Epidermal melanocyte (primary cell): ENCODE data around the gene C2CD3.
"Not testable (repeated sequence)": the region's sequence is repeated elsewhere in the genome, so short reads cannot be mapped to it uniquely, and the experiment has no call there.

Source experiments
- DNase-seq: peaks from one replicate; pipeline ENCODE4 v3.0.0; 2011; ENCODE audit warnings: low spot score; ENCODE audit not compliant: insufficient read length

C2CD3 gene

DNA sequence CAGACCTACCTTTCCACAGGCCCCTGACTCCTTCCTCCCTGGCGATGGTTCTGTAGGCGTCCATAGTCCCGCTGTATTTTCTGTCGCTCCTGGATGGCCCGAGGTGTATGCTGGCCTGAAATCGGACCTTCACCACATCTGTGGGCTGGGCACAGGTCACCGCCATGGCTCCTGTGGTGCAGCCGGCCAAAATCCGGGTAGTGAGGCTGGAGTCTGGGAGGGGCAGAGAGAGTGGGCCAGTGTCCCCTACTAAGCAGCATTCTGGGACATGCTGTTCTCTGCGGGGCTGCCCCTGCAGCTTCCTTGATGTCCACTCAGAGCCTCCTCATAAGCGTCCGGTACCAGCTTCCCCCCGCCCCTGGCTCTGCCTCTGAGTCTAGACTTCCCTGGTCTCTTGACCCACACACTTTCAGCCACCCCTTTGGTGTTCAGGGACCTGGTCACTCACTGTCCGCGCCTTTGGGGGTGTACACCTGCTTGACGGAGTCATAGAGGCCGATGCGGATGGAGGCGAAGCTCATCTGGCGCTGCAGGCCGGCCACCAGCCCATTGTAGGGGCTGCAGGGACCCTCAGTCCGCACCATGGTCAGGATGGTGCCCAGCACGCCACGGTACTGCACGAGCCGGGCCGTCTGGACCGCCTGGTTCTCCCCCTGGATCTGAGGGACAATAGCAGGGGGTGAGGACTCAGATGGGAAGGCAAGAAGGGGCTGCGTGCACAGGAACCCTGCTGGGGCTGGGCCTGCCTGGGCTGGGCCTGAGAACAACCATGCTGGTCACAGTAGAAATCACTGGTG lies 164.9 kb downstream of the C2CD3 start:
- no peak for DNase-seq

DNA sequence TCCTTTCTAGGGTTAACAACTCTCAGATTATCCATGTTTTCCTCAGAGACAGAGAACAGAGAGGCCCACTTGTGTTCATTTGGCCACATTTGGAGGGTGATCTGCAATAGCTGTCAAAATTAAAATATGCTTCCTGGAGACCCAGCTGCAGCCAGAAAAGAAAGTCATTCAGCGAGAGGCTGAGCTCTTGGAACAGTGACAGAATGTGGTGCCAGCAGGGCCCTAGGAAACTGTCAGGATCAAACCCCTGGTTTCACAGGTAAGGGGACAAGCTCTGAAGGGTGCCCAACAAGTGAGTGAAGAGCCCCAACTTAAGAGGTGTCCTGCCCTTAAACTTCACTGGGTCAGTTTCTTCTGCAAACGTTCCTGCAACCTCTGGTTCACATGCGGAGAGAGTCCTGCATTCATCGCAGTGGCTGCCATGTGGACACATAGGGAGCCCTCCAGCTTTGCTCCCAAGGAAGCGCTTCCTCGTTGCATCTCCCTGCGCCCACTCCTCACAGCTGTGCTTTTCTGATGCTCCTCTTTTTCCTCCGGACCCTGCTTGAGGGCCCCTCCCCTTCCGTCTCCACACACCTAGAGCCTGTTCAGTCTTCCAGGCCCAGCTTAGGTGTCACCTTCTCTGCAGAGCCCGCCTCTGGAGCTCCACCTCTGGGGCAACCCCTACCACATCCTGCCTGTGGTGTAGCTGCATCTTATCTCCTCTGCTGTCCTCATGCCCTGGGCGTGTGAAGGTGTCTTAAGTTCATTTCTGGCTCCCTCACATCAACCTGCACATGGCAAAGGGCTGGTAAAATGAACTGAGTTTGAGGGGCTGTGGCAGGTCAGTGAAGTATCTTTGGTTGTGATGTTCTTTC lies 165.8 kb downstream of the C2CD3 start:
- DNase-seq = no peak

DNA sequence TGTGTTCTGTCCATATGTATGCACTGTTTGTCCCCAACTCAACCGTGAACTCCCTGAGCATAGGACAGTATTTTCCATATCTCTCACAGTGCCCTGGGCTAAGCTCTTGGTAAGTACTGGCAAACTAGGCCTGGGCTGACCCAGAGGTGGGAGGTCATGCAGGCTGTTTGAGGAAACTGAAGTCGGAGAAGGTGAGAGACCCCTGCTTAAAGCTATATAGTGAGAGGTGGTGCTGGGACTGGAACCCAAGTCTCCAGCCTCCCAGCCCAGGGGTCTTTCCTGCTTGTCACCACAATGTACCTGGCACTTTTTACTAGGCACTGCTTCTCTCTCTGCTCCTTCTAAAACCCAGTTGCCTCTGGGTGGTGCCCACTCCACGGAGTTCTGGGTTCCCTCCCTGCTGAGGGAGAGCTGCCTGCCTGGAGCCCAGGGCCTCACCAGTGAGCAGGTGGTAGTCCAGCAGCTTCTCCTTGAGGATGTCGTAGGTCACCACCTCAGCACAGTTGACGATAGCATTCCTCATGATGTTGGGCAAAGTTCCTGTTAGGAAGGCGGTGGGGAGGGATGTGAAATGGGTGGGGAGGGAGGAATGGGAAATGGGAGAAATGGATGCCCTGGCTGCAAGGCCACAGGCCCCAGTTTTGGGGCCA lies 166.6 kb downstream of the C2CD3 start:
- no peak for DNase-seq

GRCh38 chr11:74002832-74003231 lies 168.0 kb downstream of the C2CD3 start:
- DNase-seq = no peak

GRCh38 chr11:74001822-74002286 lies 168.9 kb downstream of the C2CD3 start:
- DNase-seq = no peak

DNA sequence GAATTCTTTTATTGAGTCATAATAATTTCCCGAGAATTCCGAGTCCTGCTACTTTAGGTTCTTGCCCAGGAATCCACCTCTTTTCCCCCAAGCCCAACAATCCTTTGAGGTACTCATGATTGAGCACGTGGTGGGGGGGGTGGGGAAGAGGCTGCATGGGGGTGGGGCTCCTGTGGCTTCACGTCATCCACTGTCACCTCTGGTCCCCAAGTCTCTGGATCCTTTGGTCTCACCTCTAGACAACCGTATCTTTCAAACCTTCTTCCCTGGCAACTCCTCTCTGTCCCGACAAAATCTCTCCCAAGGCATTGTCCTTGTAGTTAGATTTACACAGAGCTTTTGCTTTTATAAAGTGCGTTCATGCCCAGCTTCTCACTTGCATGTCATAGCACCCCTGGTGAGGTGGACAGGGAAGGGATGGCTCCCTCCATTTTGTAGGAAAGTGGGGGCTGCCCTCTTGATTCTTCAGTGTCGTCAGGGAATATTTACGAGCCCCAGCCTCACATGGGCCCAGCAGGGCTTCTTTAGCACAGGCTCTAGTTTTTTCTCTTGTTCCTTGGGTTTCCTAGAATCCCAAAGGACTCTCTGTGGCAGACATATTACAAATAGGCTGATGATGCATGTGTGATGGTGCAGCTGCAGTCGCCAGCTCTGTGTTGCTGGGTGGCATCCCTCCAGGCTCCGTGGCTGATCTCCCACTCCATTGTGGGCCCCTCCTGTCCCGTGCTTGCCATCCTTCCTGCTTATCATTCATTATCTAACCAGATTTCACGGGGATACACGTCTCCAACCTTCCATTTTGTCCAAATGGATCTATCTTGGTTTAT lies 170.3 kb downstream of the C2CD3 start:
- DNase-seq = no peak

DNA sequence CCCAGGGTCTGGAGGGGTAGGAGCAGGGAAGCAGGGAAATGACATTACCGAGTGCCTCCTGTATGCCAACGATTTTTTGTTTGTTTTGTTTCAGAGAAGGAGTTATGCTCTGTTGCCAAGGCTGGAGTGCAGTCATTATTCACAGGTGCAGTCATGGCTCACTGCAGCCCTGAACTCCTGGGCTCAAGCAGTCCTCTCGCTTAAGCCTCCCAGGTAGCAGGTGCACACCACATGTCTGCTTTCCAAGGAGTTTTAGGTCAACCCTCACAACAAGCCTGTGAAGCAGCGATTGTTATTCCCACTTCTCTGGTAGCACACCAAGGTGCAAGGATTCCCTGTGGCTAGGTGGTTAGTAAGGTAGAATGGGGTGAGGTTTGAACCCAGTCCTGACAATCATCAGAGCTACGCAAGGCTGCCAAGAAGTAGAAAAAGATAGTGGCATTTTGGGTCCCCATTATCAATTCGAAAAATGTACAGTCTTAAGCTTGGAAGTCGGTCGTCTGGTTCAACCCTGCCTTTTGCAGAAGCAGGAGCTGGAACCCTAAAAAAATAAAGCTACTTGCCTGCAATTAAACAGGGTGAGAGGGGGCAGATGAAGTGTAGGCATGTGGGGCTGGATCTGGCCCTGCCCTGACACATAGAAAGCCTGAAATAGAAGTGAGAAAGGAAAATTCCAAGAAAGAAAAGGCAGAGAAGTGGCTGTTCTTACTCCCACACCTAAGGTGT lies 171.1 kb downstream of the C2CD3 start:
- no peak for DNase-seq

DNA sequence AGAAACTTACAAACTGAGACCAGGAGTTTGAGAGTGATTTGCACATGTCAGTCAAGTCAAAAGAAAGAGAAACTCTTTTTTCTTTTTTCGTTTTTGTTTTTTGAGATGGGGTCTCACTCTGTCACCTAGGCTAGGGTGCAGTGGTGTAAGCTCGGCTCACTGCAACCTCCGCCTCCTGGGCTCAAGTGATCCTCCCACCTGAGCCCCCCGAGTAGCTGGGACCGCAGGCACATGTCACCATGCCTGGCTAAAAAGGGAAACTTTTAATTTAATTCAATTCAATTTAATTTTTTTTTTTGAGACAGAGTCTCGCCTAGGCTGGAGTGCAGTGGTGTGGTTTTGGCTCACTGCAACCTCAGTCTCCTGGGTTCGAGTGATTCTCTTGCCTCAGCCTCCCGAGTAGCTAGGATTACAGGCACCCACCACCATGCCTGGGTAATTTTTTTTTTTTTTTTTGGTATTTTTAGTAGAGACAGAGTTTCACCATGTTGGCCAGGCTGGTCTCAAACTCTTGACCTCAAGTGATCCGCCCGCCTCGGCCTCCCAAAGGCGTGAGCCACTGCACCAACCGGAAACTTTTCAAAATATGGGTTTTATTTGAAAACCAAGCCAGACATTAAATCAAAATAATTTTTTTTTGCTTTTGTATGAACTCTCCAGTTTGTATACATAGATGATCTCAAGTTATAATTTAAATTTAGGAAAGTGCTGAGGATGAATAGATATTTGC lies 171.8 kb downstream of the C2CD3 start:
- no peak for DNase-seq

DNA sequence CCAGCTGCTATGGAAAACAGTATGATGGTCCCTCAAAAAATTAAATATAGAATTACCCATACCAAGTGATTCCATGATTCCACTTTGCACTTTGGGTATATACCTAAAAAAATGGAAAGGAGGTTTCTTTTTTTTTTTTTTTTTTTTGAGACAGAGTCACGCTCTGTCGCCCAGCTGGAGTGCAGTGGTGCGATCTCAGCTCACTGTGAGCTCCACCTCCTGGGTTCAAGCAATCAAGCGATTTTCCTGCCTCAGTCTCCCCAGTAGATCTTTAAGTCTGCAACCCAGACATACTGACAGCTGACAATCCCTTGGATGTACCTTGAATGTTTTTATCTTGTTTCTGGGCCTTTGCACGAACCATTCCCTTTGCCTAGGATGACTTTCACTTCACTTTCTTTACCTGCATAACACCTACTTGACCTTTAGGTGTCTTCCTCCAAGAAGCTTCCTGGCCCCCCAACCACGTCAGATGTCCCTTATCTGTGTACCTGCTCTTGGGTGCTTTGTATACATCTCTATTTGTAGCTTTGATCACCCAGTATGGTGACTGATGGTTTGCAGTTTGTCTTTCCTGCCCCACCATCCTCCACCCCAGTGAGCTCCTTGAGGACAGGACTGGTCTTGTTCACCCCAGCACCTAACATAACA lies 173.6 kb downstream of the C2CD3 start:
- DNase-seq = no peak

DNA sequence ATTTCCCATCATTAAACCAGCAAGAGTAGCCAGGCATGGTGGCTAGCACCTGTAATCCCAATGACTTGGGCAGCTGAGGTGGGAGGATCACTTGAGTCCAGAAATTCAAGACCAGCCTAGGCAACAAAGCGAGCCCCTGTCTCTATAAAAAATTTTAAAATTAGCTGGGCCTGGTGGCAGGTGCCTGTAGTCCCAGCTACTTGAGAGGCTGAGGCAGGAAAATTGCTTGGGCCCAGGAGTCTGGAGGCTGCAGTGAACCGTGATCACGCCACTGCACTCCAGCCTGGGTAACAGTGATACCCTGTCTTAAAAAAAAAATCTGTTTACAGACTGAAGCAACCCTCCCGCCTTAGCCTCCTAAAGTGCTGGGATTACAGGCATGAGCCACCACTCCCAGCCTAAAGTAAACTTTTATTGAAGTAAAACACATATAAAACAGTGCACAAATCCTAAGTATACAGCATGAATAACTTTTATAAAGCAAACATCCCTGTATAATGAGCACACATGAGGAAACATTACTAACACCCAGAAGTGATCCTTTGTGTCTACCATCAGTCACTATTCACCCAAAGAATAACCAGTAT lies 174.5 kb downstream of the C2CD3 start:
- no peak for DNase-seq

DNA sequence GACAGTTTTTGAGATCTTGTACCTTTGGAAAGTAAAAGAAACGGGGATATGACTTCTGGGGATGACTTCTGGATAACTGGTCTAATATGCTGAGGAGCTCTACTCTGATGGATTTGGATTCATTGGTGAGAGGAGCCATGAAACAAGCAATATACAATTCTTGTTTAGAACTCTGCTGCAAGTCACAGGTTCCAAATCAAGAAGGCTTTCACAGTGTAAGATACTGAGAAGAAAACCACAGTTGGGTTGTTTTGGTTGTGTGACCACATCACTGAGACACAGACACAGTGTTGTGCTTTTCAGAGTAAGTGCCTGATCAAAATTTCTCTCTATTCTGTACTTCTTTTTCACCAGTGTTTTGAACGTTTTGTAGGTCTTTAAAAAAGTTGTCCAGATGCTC lies 175.1 kb downstream of the C2CD3 start:
- no peak for DNase-seq

- DNase-seq = no peak
These were observed 175.6 kb downstream of the C2CD3 start for GRCh38 chr11:73995247-73995646.

DNA sequence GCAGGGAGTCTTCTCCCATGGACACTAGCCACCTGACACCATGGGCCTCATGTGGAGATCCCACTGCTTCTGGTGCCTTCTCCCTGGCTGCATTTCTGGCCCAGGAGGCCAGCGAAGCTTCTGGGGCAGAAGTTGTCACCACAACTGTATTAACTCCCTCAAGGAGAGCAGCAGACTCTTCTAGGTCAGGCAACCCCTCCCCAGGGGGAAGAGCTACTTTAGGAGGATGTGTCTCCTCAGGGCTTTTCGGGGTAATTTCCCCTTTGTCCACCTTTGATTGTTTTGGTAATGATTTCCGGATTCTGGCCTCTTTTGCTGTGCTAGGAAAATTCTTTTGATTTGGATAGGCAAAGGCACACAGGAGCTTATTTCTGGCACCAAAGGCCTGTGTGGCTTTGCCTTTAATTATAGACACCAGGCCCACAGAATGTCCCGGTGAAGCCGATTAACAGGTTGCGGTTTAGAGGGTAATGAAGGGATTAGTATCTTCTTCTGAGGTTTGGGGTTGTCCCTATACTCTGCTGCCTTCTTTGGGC lies 179.3 kb downstream of the C2CD3 start:
- no peak for DNase-seq

- DNase-seq = no peak
These were observed 180.1 kb downstream of the C2CD3 start for GRCh38 chr11:73990730-73991129.

- DNase-seq = no peak
These were observed 181.6 kb downstream of the C2CD3 start for GRCh38 chr11:73989156-73989555.

DNA sequence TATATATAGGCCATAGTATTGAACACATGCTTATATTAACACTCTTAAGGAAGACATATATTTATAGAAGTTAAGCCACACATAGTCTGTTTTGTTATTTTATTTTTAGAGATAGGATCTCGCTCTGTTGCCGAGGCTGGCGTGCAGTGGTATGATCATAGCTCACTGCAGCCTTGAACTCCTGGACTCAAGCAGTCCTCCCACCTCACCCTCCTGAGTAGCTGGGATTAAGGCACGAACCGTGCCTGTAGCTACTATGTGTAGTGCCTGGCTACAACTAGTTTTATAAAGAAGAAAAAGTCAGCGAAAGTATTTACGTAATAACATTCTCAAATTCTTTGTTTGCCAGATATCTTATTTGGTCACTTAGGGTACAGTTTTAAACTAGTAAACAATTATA lies 182.6 kb downstream of the C2CD3 start:
- no peak for DNase-seq

DNA sequence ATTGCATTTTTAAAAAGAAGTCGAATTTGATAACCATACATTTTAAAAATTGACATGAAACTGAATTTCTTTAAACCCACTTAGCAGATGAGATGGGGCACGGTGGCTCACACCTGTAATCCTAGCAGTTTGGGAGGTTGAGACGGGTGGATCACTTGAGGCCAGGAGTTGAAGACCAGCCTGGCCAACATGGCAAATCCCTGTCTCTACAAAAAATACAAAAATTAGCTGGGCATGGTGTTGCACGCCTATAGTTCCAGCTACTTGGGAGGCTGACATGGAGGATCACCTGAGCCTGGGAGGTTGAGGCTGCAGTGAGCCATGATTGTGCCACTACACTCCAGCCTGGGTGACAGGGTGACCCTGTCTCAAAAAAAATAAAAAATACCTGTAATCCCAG lies 185.1 kb downstream of the C2CD3 start:
- DNase-seq = not testable (repeated sequence)

GRCh38 chr11:73983741-73984538 lies 186.9 kb downstream of the C2CD3 start:
- no peak for DNase-seq
